Mammary epithelial cell (primary cell): ENCODE results near the gene FAT3.

Experiments
- EZH2 ChIP-seq: IDR thresholded peaks from 2 replicates; pipeline ENCODE4 v1.6.1; 2012; ENCODE audit warnings: low read length, inconsistent platforms, borderline replicate concordance
- TF ChIP-seq, protein P1 (sequence below), 2 donors: IDR thresholded peaks in 1 of 2; conservative IDR thresholded peaks in 1 of 2; 2 replicates each; pipeline ENCODE4 v1.5.1; 2011 to 2012; ENCODE audit warnings: inconsistent platforms in 2 of 2, low read length in 2 of 2, mild to moderate bottlenecking in 2 of 2, control low read depth in 1 of 2, low read depth in 1 of 2; ENCODE audit not compliant: insufficient read depth in 1 of 2; ENCODE audit errors: extremely low read depth in 1 of 2

DNA sequence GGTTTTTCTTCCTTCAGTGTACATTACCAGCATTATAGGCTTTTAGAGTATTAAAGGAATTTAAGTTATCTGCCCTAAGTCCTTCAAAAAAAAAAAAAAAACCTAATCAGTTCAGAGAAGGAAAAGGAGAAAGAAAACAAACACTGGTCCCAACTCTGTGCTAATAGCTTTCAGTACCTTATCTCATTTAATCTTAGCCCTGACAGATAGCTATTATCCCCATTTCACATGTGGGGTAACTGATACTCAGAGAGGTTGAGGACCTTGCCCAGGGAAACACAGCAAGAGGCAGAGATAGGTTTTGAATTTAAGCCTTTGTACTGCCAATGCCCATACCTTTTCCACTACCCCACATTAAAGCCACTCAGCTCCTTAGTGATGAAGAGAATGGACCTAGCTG is 43.4 kb downstream of the FAT3 start:
- TF ChIP-seq, protein P1, sequence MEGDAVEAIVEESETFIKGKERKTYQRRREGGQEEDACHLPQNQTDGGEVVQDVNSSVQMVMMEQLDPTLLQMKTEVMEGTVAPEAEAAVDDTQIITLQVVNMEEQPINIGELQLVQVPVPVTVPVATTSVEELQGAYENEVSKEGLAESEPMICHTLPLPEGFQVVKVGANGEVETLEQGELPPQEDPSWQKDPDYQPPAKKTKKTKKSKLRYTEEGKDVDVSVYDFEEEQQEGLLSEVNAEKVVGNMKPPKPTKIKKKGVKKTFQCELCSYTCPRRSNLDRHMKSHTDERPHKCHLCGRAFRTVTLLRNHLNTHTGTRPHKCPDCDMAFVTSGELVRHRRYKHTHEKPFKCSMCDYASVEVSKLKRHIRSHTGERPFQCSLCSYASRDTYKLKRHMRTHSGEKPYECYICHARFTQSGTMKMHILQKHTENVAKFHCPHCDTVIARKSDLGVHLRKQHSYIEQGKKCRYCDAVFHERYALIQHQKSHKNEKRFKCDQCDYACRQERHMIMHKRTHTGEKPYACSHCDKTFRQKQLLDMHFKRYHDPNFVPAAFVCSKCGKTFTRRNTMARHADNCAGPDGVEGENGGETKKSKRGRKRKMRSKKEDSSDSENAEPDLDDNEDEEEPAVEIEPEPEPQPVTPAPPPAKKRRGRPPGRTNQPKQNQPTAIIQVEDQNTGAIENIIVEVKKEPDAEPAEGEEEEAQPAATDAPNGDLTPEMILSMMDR (conservative IDR thresholded peaks at IDR 0.05 in 1 of 2, IDR thresholded peaks at IDR 0.05 in 1 of 2; ENCODE audit: extremely low read depth in 1 of 2, insufficient read depth in 1 of 2, low read depth in 1 of 2, low read length in 2 of 2), result no peak
- TF ChIP-seq EZH2, result no peak
